Thymus (tissue), 11 donors: ENCODE data around the gene TMEM14A. TPM values are rescaled to one million over a fixed set of nuclear protein-coding genes. Genes with fewer than 3 reads are reported as not detected.

Experiments used
- DNase-seq, 9 donors: peaks; one replicate each; pipeline ENCODE4 v3.0.0-alpha.2; 2013; ENCODE audit warnings: low spot score in 9 of 9, low read depth in 6 of 9, missing footprints in 1 of 9
- H3K27ac ChIP-seq, 2 donors: one replicate each; pipeline ENCODE4 v1.5.1; 2013; ENCODE audit warnings: control low read depth in 1 of 2, low read depth in 1 of 2, low read length in 1 of 2, mild to moderate bottlenecking in 1 of 2, moderate library complexity in 1 of 2
- H3K27me3 ChIP-seq, 2 donors: one replicate each; pipeline ENCODE4 v1.5.1; 2013; ENCODE audit warnings: low read length in 1 of 2; ENCODE audit not compliant: control insufficient read depth in 2 of 2, insufficient read depth in 1 of 2
- H3K36me3 ChIP-seq, 2 donors: one replicate each; pipeline ENCODE4 v1.5.1; 2013; ENCODE audit warnings: low read length in 1 of 2, mild to moderate bottlenecking in 1 of 2, moderate library complexity in 1 of 2; ENCODE audit not compliant: control insufficient read depth in 2 of 2, insufficient read depth in 2 of 2
- H3K4me1 ChIP-seq, 2 donors: one replicate each; pipeline ENCODE4 v1.5.1; 2013; ENCODE audit warnings: low read length in 2 of 2; ENCODE audit not compliant: control insufficient read depth in 2 of 2, insufficient read depth in 2 of 2
- H3K4me3 ChIP-seq, 2 donors: one replicate each; pipeline ENCODE4 v1.5.1; 2013; ENCODE audit warnings: low read length in 2 of 2, control low read depth in 1 of 2, mild to moderate bottlenecking in 1 of 2
- H3K9me3 ChIP-seq, 2 donors: one replicate each; pipeline ENCODE4 v1.5.1; 2013; ENCODE audit warnings: low read length in 1 of 2, mild to moderate bottlenecking in 1 of 2; ENCODE audit not compliant: control insufficient read depth in 2 of 2, insufficient read depth in 1 of 2
- WGBS: extraction: QIAGEN DNeasy Blood & Tissue Kit; methylation state at CpG from one replicate; pipeline ENCODE4 v1.1.7; 2013; 5-methylcytosine and 5-hydroxymethylcytosine counted together
- polyA plus RNA-seq: library from polyadenylated mRNA; stranded (reverse); fragments of 200-250 nt; gene quantifications from one replicate; pipeline ENCODE4 v1.2.3, GENCODE V29; 2013
- total RNA-seq: library from RNA; stranded (reverse); fragments of 120-200 nt; gene quantifications from one replicate; pipeline ENCODE4 v1.2.4, GENCODE V29; 2013
- donor health status: healthy.

TMEM14A gene
- total and polyA plus RNA-seq, 2 donors = 15.1 to 25.1 TPM

DNA sequence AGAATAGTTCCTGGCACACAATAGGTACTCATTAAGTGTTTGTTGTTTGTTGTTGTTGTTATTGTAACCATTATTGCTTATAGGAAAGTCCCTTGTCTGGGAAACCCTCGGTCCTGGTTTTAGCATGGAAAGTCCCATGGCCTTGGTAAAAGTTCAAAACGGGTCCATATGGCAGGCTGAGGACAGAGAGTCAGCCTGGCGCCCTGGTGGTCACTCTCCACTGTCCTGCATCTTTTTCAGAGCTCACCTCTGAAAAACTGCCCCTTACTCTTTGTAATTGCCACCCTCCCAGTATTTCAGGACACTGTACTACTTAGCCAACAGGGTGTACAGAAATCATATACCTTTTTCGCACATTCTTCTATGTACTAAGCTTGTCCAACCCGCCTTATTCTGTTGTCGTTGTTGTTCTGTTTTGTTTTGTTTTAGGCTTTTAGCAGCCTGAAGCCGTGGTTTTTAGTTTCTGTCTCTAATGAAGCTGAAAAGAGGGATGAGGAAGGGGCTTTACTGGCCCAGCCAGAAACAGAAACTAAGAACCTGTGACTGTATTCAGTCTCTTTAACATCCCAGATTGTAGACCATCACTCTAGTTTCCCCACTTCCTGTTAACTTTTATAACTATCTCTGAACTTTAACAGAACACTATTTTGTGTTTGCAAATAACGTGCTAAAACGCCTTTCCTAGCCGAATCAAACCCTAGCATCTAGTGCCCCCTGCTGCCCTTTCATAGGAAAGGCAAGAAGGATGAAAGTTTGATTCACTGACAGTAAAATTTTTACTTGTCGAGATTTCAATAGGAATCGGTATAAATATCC lies 7.6 kb upstream of the TMEM14A start:
- Histone ChIP-seq H3K27ac (no peak overlapping the region), H3K36me3 (no peaks in the 10 kb centered on the region), H3K4me1 (peaks cover 0 to 24% of the 10 kb centered on the region in 2 donors), H3K4me3 (peak overlapping the region; percentile 59 to 64), H3K9me3 (no peaks in the 10 kb centered on the region), H3K27me3 (peaks cover 0 to 7% of the 10 kb centered on the region in 2 donors)
- peak; percentile 52 to 90 (median 72) for DNase-seq
- 34% methylated on average over 12 of the region's 12 CpGs for WGBS

DNA sequence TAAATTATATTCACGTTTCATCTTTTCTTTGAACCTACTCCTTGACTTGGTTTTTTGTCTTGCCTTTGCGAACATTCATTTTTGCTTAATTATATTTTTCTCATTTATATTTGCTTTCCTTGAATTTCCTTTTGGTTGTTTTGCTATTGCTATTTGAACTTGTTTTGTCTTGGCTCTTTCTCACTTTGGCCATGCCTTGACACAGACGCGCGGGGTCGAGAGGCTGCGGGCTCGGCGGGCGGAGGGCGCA lies 7.1 kb upstream of the TMEM14A start:
- H3K4me3 ChIP-seq = peak overlapping the region; percentile 59 to 64
- under 1% methylated on average over 11 of the region's 11 CpGs for WGBS
- H3K27me3 ChIP-seq = peaks cover 0 to 7% of the 10 kb centered on the region in 2 donors
- no peaks in the 10 kb centered on the region for H3K36me3 ChIP-seq
- H3K9me3 ChIP-seq = no peaks in the 10 kb centered on the region
- H3K4me1 ChIP-seq = peaks cover 0 to 24% of the 10 kb centered on the region in 2 donors
- no peak overlapping the region for H3K27ac ChIP-seq
- DNase-seq = peak in 2 of 9 donors; percentile 44 to 58

DNA sequence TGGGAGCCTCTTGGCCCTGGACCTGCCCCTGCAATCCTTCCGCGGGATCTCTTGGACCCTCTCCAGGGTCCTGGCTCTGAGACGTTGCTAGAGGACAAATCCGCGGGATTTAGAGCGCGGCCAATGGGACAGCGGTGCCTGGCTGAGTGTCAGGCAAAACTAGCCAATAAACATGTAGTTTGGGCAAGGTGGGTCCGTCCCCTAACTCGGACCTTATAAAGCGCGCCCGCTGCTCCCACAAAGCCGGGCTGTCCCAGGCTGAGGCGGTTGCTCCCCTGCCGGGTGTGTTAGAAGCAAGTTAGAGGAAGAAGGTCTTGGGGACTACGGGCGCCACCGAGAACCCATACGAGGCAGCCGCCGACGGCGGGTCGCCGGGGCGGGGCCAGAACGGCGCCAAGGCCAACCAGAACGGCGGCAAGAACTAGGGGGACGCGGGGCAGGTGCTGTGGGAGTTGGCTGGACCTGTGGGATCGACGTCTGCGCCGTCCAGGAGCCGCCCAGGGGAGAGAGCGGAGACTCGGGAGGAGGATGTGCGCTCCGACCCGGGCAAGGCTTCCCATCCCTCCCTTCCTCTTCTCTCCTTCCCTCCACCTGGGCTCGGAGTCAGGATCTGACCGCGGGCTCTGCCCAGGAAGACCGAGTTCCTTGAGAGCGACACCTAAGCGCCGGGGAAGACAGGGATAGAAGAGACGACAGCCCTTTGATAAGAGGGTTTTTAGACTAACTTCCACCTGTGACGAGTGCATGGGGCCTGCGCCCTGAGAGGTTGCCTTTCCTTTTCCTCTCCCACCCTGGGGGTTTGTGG lies 6.5 kb upstream of the TMEM14A start:
- Histone ChIP-seq H3K4me1 (peaks cover 0 to 24% of the 10 kb centered on the region in 2 donors), H3K27ac (peak overlapping the region in 1 of 2 donors; percentile 21), H3K27me3 (peaks cover 0 to 7% of the 10 kb centered on the region in 2 donors), H3K4me3 (peak overlapping the region; percentile 59 to 64), H3K9me3 (no peaks in the 10 kb centered on the region), H3K36me3 (no peaks in the 10 kb centered on the region)
- DNase-seq = peak; percentile 51 to 89 (median 68)
- 3% methylated on average over 53 of the region's 53 CpGs for WGBS

DNA sequence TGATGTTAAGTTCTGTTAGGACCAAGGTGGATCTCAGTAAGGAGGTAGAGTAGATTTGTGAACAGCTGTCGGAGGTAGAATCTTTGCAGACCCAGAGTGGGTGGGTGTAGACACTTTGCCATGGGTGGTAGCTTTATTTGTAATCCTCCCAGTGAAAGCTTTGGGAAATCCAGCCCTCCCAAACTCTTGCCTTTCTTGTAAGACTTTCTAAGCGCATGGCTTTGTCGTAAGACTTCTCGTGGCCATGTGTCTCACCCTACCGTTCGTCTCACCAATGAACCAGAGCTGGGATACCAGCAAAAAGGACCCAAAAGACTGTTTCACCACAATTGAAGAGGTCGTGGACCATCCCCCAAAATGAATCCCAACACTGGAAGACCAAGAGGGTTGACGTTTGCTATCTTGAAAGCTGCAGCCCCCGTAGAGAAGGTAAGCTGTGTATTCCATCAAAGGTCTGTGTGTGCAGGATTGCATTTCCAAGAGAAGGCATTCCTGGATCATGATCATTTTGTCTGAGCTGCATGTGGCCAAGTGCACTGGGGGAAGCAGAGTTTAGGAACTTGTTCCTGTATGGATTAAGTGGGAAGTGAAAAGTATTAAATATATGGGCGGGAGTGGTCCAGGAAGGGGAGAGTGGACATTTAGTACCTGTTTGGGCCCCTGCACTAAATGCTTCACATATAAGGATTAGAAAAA lies 5.8 kb upstream of the TMEM14A start:
- H3K4me1 ChIP-seq = peaks cover 0 to 24% of the 10 kb centered on the region in 2 donors

GRCh38 chr6:52666071-52666470 lies 4.8 kb upstream of the TMEM14A start:
- H3K27ac ChIP-seq = no peak overlapping the region
- no peak overlapping the region for H3K4me3 ChIP-seq
- WGBS = 97% methylated on average over 2 of the region's 2 CpGs
- peaks cover 0 to 2% of the 10 kb centered on the region in 2 donors for H3K9me3 ChIP-seq
- peaks cover 0 to 7% of the 10 kb centered on the region in 2 donors for H3K27me3 ChIP-seq
- peaks cover 5 to 29% of the 10 kb centered on the region in 2 donors for H3K4me1 ChIP-seq
- no peak for DNase-seq
- H3K36me3 ChIP-seq = no peaks in the 10 kb centered on the region

More for the DNA sequence above, 5.8 kb upstream of the TMEM14A start:
- Histone ChIP-seq H3K27me3 (peaks cover 0 to 7% of the 10 kb centered on the region in 2 donors), H3K4me3 (peak overlapping the region; percentile 59 to 64), H3K27ac (no peak overlapping the region), H3K9me3 (no peaks in the 10 kb centered on the region), H3K36me3 (no peaks in the 10 kb centered on the region)
- no peak for DNase-seq
- WGBS = 95% methylated on average over 10 of the region's 10 CpGs

GRCh38 chr6:52666523-52666922 lies 4.4 kb upstream of the TMEM14A start:
- H3K4me3 ChIP-seq = no peak overlapping the region

DNA sequence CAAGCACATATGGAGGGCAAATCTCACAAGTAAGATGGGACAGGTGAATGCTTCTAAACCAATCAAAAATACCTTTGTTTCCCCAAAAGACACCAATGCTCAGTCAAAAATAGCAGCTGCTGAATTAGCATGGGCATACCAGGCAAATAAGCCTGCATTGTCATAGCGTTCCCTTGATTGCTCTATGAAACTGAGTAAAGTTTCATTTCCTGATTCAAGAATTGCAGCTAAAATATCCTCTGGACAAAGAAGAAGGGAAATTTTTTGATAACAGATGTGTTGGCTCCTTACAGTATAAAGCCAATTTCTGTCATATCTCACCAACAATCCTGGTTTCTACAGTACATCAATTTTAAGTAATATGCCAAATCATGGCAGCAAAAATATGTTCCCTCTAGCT lies 3.3 kb upstream of the TMEM14A start:
- Histone ChIP-seq H3K9me3 (peaks cover 0 to 2% of the 10 kb centered on the region in 2 donors), H3K4me1 (peaks cover 9 to 34% of the 10 kb centered on the region in 2 donors), H3K27me3 (peaks cover 0 to 7% of the 10 kb centered on the region in 2 donors), H3K27ac (no peak overlapping the region), H3K4me3 (no peak overlapping the region), H3K36me3 (no peaks in the 10 kb centered on the region)
- DNase-seq = no peak
- WGBS = 90% methylated on average over 1 of the region's 1 CpG

More at GRCh38 chr6:52666523-52666922, 4.4 kb upstream of the TMEM14A start:
- Histone ChIP-seq H3K36me3 (no peaks in the 10 kb centered on the region), H3K4me1 (peaks cover 8 to 34% of the 10 kb centered on the region in 2 donors), H3K27ac (no peak overlapping the region), H3K9me3 (peaks cover 0 to 2% of the 10 kb centered on the region in 2 donors), H3K27me3 (peaks cover 0 to 7% of the 10 kb centered on the region in 2 donors)
- 94% methylated on average over 2 of the region's 2 CpGs for WGBS
- no peak for DNase-seq

GRCh38 chr6:52671676-52672075 lies 763 bp downstream of the TMEM14A start:
- DNase-seq = no peak

More at GRCh38 chr6:52671676-52672075, 763 bp downstream of the TMEM14A start:
- Histone ChIP-seq H3K4me3 (peak overlapping the region in 1 of 2 donors; percentile 78), H3K27ac (no peak overlapping the region), H3K27me3 (no peaks in the 10 kb centered on the region), H3K4me1 (peaks cover 9 to 11% of the 10 kb centered on the region in 2 donors), H3K36me3 (no peaks in the 10 kb centered on the region), H3K9me3 (peaks cover 0 to 2% of the 10 kb centered on the region in 2 donors)
- 89% methylated on average over 9 of the region's 9 CpGs for WGBS
